HepG2 (cell line): ENCODE measurements around the gene TBCCD1. TPM values are rescaled to one million over a fixed set of nuclear protein-coding genes. Genes with fewer than 3 reads are reported as not detected.

ENCODE experiments used
- CAMTA2 ChIP-seq: sonication (generic); formaldehyde crosslinking; IDR thresholded peaks from 2 replicates; pipeline ENCODE4 v1.4.0; 2020; ENCODE audit warnings: mild to moderate bottlenecking, missing genetic modification reagents, borderline replicate concordance
- CEBPG ChIP-seq: IDR thresholded peaks from 2 replicates; pipeline ENCODE4 v1.6.1; 2016
- JDP2 ChIP-seq: sonication (generic); formaldehyde crosslinking; IDR thresholded peaks from 2 replicates; pipeline ENCODE4 v1.8.1; 2022; ENCODE audit warnings: missing genetic modification reagents, borderline replicate concordance
- MBNL3 ChIP-seq: fragments of 250-450 bp; sonication (Bioruptor Pico); conservative IDR thresholded peaks from 2 replicates; pipeline ENCODE4 v1.8.0; 2022; ENCODE audit warnings: mild to moderate bottlenecking, inconsistent platforms
- MTF2 ChIP-seq: sonication (generic); formaldehyde crosslinking; IDR thresholded peaks from 2 replicates; pipeline ENCODE4 v1.5.0; 2020; ENCODE audit warnings: missing genetic modification reagents, borderline replicate concordance
- MXI1 ChIP-seq: IDR thresholded peaks from 3 replicates; pipeline ENCODE4 v1.6.1; 2012; ENCODE audit warnings: low read depth, low read length, inconsistent platforms, borderline replicate concordance
- NCOA1 ChIP-seq: sonication (generic); formaldehyde crosslinking; IDR thresholded peaks from 2 replicates; pipeline ENCODE4 v1.9.0; 2021; ENCODE audit warnings: missing genetic modification reagents
- NRL ChIP-seq: sonication (generic); formaldehyde crosslinking; IDR thresholded peaks from 2 replicates; pipeline ENCODE4 v1.5.0; 2020; ENCODE audit warnings: missing genetic modification reagents, mild to moderate bottlenecking, moderate library complexity, borderline replicate concordance
- PHF8 ChIP-seq: sonication (generic); formaldehyde crosslinking; IDR thresholded peaks from 2 replicates; pipeline ENCODE4 v1.5.0; 2020; ENCODE audit warnings: missing genetic modification reagents
- RFX3 ChIP-seq: IDR thresholded peaks from 2 replicates; pipeline ENCODE4 v1.6.1; 2016; ENCODE audit warnings: missing biosample characterization, missing genetic modification reagents
- RFXAP ChIP-seq: sonication (generic); formaldehyde crosslinking; IDR thresholded peaks from 2 replicates; pipeline ENCODE4 v1.4.0; 2020; ENCODE audit warnings: missing genetic modification reagents, borderline replicate concordance
- TEAD3 ChIP-seq: optimal IDR thresholded peaks from 2 replicates; pipeline ENCODE3; 2016; ENCODE audit warnings: borderline replicate concordance
- ZFP36L1 ChIP-seq: sonication (generic); formaldehyde crosslinking; IDR thresholded peaks from 2 replicates; pipeline ENCODE4 v1.8.0; 2022; ENCODE audit warnings: mild to moderate bottlenecking, missing genetic modification reagents, moderate library complexity
- ZKSCAN1 ChIP-seq: fragments of 150-350 bp; IDR thresholded peaks from 2 replicates; pipeline ENCODE4 v1.6.1; 2014; ENCODE audit warnings: low read length
- ZMYM3 ChIP-seq: sonication (generic); formaldehyde crosslinking; IDR thresholded peaks from 2 replicates; pipeline ENCODE4 v1.5.1; 2020; ENCODE audit warnings: mild to moderate bottlenecking, missing genetic modification reagents
- ZNF274 ChIP-seq: sonication (generic); formaldehyde crosslinking; IDR thresholded peaks from 2 replicates; pipeline ENCODE4 v1.5.1; 2020; ENCODE audit warnings: mild to moderate bottlenecking, missing genetic modification reagents
- ZNF326 ChIP-seq: sonication (generic); formaldehyde crosslinking; IDR thresholded peaks from 2 replicates; pipeline ENCODE4 v1.4.0; 2020; ENCODE audit warnings: missing genetic modification reagents, borderline replicate concordance
- ZNF333 ChIP-seq: sonication (generic); formaldehyde crosslinking; IDR thresholded peaks from 2 replicates; pipeline ENCODE4 v1.4.0; 2020; ENCODE audit warnings: mild to moderate bottlenecking, missing genetic modification reagents, borderline replicate concordance
- ZNF337 ChIP-seq: sonication (generic); formaldehyde crosslinking; IDR thresholded peaks from 2 replicates; pipeline ENCODE4 v1.5.1; 2020; ENCODE audit warnings: missing genetic modification reagents, low read depth, mild to moderate bottlenecking, borderline replicate concordance
- ZNF543 ChIP-seq: sonication (generic); formaldehyde crosslinking; IDR thresholded peaks from 2 replicates; pipeline ENCODE4 v1.4.0; 2020; ENCODE audit warnings: mild to moderate bottlenecking, missing genetic modification reagents
- polyA plus RNA-seq, 8 experiments: library from polyadenylated mRNA; depleted of rRNA in 3 of 8; stranded (reverse) in 7 of 8; unstranded in 1 of 8; fragments of >200 nt; fragmentation: Illumina TruSeq in 4 of 8; extraction: Trizol in 4 of 8; gene quantifications; 2 replicates each; pipeline versions ENCODE4 v1.2.1 to v1.2.3, GENCODE V29; 2011 to 2016; ENCODE audit warnings: low read depth in 4 of 8, missing spikeins in 1 of 8, mixed read lengths in 1 of 8; ENCODE audit not compliant: insufficient read depth in 1 of 8
- total RNA-seq, 5 experiments: library from RNA; depleted of rRNA; stranded (reverse); fragments of >200 nt; fragmentation: Illumina TruSeq; extraction: Trizol; gene quantifications; 2 replicates each; pipeline ENCODE4 v1.2.3, GENCODE V29; 2016; ENCODE audit warnings: low read depth in 1 of 5
- TF ChIP-seq, protein P1 (sequence below): sonication (generic); formaldehyde crosslinking; IDR thresholded peaks from 2 replicates; pipeline ENCODE4 v1.4.0; 2020; ENCODE audit warnings: missing genetic modification reagents
- TF ChIP-seq, protein P2 (sequence below): sonication (generic); formaldehyde crosslinking; conservative IDR thresholded peaks from 2 replicates; pipeline ENCODE4 v1.4.0; 2020; ENCODE audit warnings: missing genetic modification reagents
- TF ChIP-seq, protein P3 (sequence below): sonication (generic); IDR thresholded peaks from 2 replicates; pipeline ENCODE4 v1.6.1; 2016; ENCODE audit warnings: low read depth, borderline replicate concordance

TBCCD1 gene
- total and polyA plus RNA-seq, 2 of the 13 experiments (the other 11 are each of a cell fraction or from before 2014, with no cell fraction given) = 13.6 to 16.2 TPM

DNA sequence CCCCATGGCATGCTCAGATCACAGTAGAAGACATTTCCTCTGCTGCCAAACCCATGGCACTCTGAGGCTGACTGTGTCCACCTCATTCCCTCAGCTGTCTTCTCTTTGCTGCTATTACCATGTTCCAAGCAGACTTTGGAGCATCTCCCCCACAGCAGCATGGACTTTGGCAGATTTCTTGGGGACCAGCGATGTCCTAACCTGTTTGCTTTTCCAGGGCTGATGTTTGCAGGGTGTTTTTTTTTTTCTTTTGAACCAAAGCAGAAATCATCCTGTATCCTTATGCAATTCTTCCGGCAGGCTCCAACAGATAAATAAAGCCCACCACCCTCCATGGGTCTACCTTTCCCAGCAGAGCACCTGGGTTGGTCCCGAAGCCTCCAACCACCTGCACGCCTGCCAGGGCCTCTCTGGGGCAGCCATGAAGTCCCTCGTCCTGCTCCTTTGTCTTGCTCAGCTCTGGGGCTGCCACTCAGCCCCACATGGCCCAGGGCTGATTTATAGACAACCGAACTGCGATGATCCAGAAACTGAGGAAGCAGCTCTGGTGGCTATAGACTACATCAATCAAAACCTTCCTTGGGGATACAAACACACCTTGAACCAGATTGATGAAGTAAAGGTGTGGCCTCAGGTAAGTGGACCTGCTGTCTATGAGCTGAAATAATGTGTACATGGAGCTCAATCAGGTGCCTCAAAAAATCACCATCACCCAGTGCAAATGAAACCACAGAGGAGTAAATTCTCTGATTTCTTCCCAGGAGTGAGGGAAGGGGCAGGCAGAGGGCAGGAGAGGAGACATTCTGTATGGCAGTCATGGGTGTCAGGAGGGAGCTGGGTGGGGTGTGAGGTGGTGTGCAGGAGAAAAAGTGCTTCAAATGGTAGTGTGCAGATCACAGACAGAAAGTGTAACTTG is 45.8 kb upstream of the TBCCD1 start, which contains the start of gene AHSG (continued):
- TF ChIP-seq, protein P1, sequence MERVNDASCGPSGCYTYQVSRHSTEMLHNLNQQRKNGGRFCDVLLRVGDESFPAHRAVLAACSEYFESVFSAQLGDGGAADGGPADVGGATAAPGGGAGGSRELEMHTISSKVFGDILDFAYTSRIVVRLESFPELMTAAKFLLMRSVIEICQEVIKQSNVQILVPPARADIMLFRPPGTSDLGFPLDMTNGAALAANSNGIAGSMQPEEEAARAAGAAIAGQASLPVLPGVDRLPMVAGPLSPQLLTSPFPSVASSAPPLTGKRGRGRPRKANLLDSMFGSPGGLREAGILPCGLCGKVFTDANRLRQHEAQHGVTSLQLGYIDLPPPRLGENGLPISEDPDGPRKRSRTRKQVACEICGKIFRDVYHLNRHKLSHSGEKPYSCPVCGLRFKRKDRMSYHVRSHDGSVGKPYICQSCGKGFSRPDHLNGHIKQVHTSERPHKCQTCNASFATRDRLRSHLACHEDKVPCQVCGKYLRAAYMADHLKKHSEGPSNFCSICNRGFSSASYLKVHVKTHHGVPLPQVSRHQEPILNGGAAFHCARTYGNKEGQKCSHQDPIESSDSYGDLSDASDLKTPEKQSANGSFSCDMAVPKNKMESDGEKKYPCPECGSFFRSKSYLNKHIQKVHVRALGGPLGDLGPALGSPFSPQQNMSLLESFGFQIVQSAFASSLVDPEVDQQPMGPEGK = peak; percentile 88
- TF ChIP-seq ZNF543 (CRISPR knock-in tag) (no peak; the same call in none of the 2 replicates), NCOA1 (CRISPR knock-in tag) (peak; percentile 92; the same call in 1 of the 2 replicates), ZNF337 (CRISPR knock-in tag) (no peak; the same call in 1 of the 2 replicates), TEAD3 (peak; percentile 60), RFX3 (CRISPR knock-in tag) (no peak), MXI1 (0 out of 3 replicates have a peak, but pooled peaks have one; percentile 43), RFXAP (CRISPR knock-in tag) (peak; percentile 84), ZNF333 (peak; percentile 53; the same call in 1 of the 2 replicates), ZNF326 (no peak), MTF2 (no peak; the same call in 1 of the 2 replicates), CAMTA2 (CRISPR knock-in tag) (0 out of 2 replicates have a peak, but pooled peaks have one; percentile 57), NRL (CRISPR knock-in tag) (peak; percentile 64; the same call in 1 of the 2 replicates), ZMYM3 (CRISPR knock-in tag) (peak; percentile 52; the same call in 1 of the 2 replicates), MBNL3 (CRISPR knock-in tag) (no peak), ZKSCAN1 (peak; percentile 37; the same call in 1 of the 2 replicates), JDP2 (CRISPR knock-in tag) (no peak), ZNF274 (no peak; the same call in 1 of the 2 replicates), CEBPG (CRISPR knock-in tag) (peak; percentile 93), ZFP36L1 (CRISPR knock-in tag) (no peak), PHF8 (peak; percentile 51; the same call in 1 of the 2 replicates)
- TF ChIP-seq, protein P2, sequence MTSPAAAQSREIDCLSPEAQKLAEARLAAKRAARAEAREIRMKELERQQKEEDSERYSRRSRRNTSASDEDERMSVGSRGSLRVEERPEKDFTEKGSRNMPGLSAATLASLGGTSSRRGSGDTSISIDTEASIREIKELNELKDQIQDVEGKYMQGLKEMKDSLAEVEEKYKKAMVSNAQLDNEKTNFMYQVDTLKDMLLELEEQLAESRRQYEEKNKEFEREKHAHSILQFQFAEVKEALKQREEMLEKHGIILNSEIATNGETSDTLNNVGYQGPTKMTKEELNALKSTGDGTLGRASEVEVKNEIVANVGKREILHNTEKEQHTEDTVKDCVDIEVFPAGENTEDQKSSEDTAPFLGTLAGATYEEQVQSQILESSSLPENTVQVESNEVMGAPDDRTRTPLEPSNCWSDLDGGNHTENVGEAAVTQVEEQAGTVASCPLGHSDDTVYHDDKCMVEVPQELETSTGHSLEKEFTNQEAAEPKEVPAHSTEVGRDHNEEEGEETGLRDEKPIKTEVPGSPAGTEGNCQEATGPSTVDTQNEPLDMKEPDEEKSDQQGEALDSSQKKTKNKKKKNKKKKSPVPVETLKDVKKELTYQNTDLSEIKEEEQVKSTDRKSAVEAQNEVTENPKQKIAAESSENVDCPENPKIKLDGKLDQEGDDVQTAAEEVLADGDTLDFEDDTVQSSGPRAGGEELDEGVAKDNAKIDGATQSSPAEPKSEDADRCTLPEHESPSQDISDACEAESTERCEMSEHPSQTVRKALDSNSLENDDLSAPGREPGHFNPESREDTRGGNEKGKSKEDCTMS (CRISPR knock-in tag) = no peak
- TF ChIP-seq, protein P3, sequence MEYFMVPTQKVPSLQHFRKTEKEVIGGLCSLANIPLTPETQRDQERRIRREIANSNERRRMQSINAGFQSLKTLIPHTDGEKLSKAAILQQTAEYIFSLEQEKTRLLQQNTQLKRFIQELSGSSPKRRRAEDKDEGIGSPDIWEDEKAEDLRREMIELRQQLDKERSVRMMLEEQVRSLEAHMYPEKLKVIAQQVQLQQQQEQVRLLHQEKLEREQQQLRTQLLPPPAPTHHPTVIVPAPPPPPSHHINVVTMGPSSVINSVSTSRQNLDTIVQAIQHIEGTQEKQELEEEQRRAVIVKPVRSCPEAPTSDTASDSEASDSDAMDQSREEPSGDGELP = peak; percentile 94
